Keratinocyte (primary cell): ENCODE data around the gene SERGEF. TPM values are rescaled to one million over a fixed set of nuclear protein-coding genes. Genes with fewer than 3 reads are reported as not detected.

Experiments
- DNase-seq: peaks from one replicate; pipeline ENCODE4 v3.0.0-alpha.2; 2011; ENCODE audit warnings: low read depth, missing footprints, low spot score
- FAIRE-seq: peaks from 2 replicates; lab custom pipeline; 2011; peaks lifted over from hg19 to GRCh38; lab: Jason Lieb, UNC
- H2AFZ ChIP-seq: 2 replicates; pipeline ENCODE4 v1.6.0; 2012; ENCODE audit warnings: low read length, control low read depth, inconsistent platforms; ENCODE audit not compliant: control insufficient read depth
- H3K27ac ChIP-seq: 2 replicates; pipeline ENCODE4 v1.5.1; 2011; ENCODE audit warnings: low read length; ENCODE audit not compliant: control insufficient read depth, insufficient read depth
- H3K27me3 ChIP-seq: 3 replicates; pipeline ENCODE4 v1.6.0; 2011; ENCODE audit warnings: low read length; ENCODE audit not compliant: control insufficient read depth, insufficient read depth; ENCODE audit errors: extremely low read depth
- H3K36me3 ChIP-seq, 2 experiments: 2 replicates in 1 of 2; 3 replicates in 1 of 2; pipeline ENCODE4 v1.5.1; 2011; ENCODE audit warnings: low read length in 2 of 2, mild to moderate bottlenecking in 1 of 2; ENCODE audit not compliant: control insufficient read depth in 2 of 2, insufficient read depth in 2 of 2; ENCODE audit errors: extremely low read depth in 1 of 2
- H3K4me1 ChIP-seq: 3 replicates; pipeline ENCODE4 v1.5.1; 2011; ENCODE audit warnings: low read length; ENCODE audit not compliant: control insufficient read depth, insufficient read depth; ENCODE audit errors: extremely low read depth
- H3K4me2 ChIP-seq: 3 replicates; pipeline ENCODE4 v1.6.0; 2011; ENCODE audit warnings: low read depth, low read length; ENCODE audit not compliant: control insufficient read depth, insufficient read depth; ENCODE audit errors: extremely low read depth
- H3K4me3 ChIP-seq, 3 experiments: fragments of 200-600 bp in 1 of 3; sonication (generic) in 1 of 3; 2 replicates in 2 of 3; 3 replicates in 1 of 3; pipeline ENCODE4 v1.5.1; 2011 to 2016; ENCODE audit warnings: low read length in 3 of 3, mild to moderate bottlenecking in 3 of 3, control low read depth in 2 of 3, inconsistent platforms in 1 of 3, low read depth in 1 of 3, mixed read lengths in 1 of 3, mixed run types in 1 of 3, moderate library complexity in 1 of 3; ENCODE audit not compliant: control insufficient read depth in 2 of 3, insufficient read depth in 2 of 3; ENCODE audit errors: extremely low read depth in 1 of 3
- H3K79me2 ChIP-seq: 2 replicates; pipeline ENCODE4 v1.6.0; 2012; ENCODE audit warnings: low read length; ENCODE audit not compliant: control insufficient read depth, insufficient read depth
- H3K9ac ChIP-seq: 3 replicates; pipeline ENCODE4 v1.6.0; 2011; ENCODE audit warnings: low read length; ENCODE audit not compliant: control insufficient read depth, insufficient read depth; ENCODE audit errors: extremely low read depth
- H3K9me1 ChIP-seq: 3 replicates; pipeline ENCODE4 v1.6.0; 2011; ENCODE audit warnings: low read length; ENCODE audit not compliant: control insufficient read depth, insufficient read depth; ENCODE audit errors: extremely low read depth
- H3K9me3 ChIP-seq: 2 replicates; pipeline ENCODE4 v1.5.1; 2012; ENCODE audit warnings: low read depth, low read length; ENCODE audit not compliant: control insufficient read depth
- H4K20me1 ChIP-seq: 3 replicates; pipeline ENCODE4 v1.6.0; 2011; ENCODE audit warnings: low read length; ENCODE audit not compliant: control insufficient read depth, insufficient read depth; ENCODE audit errors: extremely low read depth
- CTCF ChIP-seq, 3 experiments: IDR thresholded peaks in 1 of 3; conservative IDR thresholded peaks in 1 of 3; optimal IDR thresholded peaks in 1 of 3; 2 replicates in 2 of 3; 3 replicates in 1 of 3; pipeline versions ENCODE3 to v1.5.1; 2011; ENCODE audit warnings: low read length in 3 of 3, mild to moderate bottlenecking in 3 of 3, moderate library complexity in 2 of 3, control low read depth in 1 of 3, inconsistent platforms in 1 of 3; ENCODE audit not compliant: insufficient read depth in 2 of 3; ENCODE audit errors: extremely low read depth in 1 of 3
- EZH2 ChIP-seq: IDR thresholded peaks from one replicate; pipeline ENCODE4 v1.6.1; 2012; ENCODE audit warnings: inconsistent platforms, mild to moderate bottlenecking, low read length, moderate library complexity
- dilution Hi-C: fragments of 300-500 bp; cut with MboI; formaldehyde crosslinking; loops from one replicate; pipeline ENCODE4 v1.7.0; 2020; ENCODE audit warnings: low sequenced_read_pairs; ENCODE audit not compliant: extremely low pct_ligation_motif_present
- polyA plus RNA-seq, 5 experiments: library from polyadenylated mRNA; depleted of rRNA in 3 of 5; stranded (reverse) in 3 of 5; stranded (forward) in 1 of 5; unstranded in 1 of 5; fragments of >200 nt; gene quantifications; 1 replicate in 1 of 5; 2 replicates in 3 of 5; 3 replicates in 1 of 5; pipeline versions ENCODE4 v1.2.1 to v1.2.3, GENCODE V29; 2011 to 2012; ENCODE audit warnings: missing spikeins in 2 of 5, low read depth in 1 of 5, low replicate concordance in 1 of 5

SERGEF gene
- polyA plus RNA-seq, 1 donor (not counting 4 experiments of a cell fraction or from before 2014, with no cell fraction given): 15.6 TPM

GRCh38 chr11:17989306-17989705, 23.5 kb downstream of the SERGEF start:
- H3K4me3 ChIP-seq: no peak overlapping the region
- DNase-seq (no peak), FAIRE-seq (no peak)
- no peak overlapping the region for H2AFZ ChIP-seq
- peaks cover 2% of the 10 kb centered on the region in 2 experiments for H3K36me3 ChIP-seq
- TF ChIP-seq CTCF (optimal IDR thresholded peaks at IDR 0.05 in 1 of 3, IDR thresholded peaks at IDR 0.05 in 1 of 3, conservative IDR thresholded peaks at IDR 0.05 in 1 of 3; ENCODE audit: extremely low read depth in 1 of 3, insufficient read depth in 2 of 3, low read length in 3 of 3) (no peak), EZH2 (no peak)
- dilution Hi-C loops: no loop called here
- H3K4me2 ChIP-seq: no peak overlapping the region
- no peaks in the 10 kb centered on the region for H3K27me3 ChIP-seq
- peaks cover 20% of the 10 kb centered on the region for H3K4me1 ChIP-seq
- no peaks in the 10 kb centered on the region for H3K9me3 ChIP-seq
- H3K27ac ChIP-seq: no peak overlapping the region
- no peaks in the 10 kb centered on the region for H3K79me2 ChIP-seq
- no peaks in the 10 kb centered on the region for H4K20me1 ChIP-seq
- no peak overlapping the region for H3K9ac ChIP-seq
- no peaks in the 10 kb centered on the region for H3K9me1 ChIP-seq

GRCh38 chr11:17988465-17988864, 24.4 kb downstream of the SERGEF start:
- Histone ChIP-seq H3K4me1 (peaks cover 20% of the 10 kb centered on the region), H3K79me2 (no peaks in the 10 kb centered on the region), H3K27me3 (no peaks in the 10 kb centered on the region), H3K9me1 (no peaks in the 10 kb centered on the region), H3K9me3 (no peaks in the 10 kb centered on the region), H4K20me1 (no peaks in the 10 kb centered on the region), H3K27ac (no peak overlapping the region), H3K9ac (no peak overlapping the region), H3K4me3 (no peak overlapping the region), H3K36me3 (peaks cover 2% of the 10 kb centered on the region in 2 experiments), H2AFZ (no peak overlapping the region), H3K4me2 (no peak overlapping the region)
- no peak for FAIRE-seq
- dilution Hi-C loops: no loop called here
- DNase-seq: no peak
- TF ChIP-seq EZH2 (no peak), CTCF (optimal IDR thresholded peaks at IDR 0.05 in 1 of 3, IDR thresholded peaks at IDR 0.05 in 1 of 3, conservative IDR thresholded peaks at IDR 0.05 in 1 of 3; ENCODE audit: extremely low read depth in 1 of 3, insufficient read depth in 2 of 3, low read length in 3 of 3) (no peak)
